Measurements from ENCODE around the gene ATPAF1. TPM values are rescaled to one million over a fixed set of nuclear protein-coding genes. Genes with fewer than 3 reads are reported as not detected.
A peak's percentile ranks its signal among the peaks of the same experiment; 100 is the strongest.

Gene ATPAF1
- total and polyA plus RNA-seq, 3 donors from 2014 or later: 76.7 to 98.9 (median 85.9) TPM

DNA sequence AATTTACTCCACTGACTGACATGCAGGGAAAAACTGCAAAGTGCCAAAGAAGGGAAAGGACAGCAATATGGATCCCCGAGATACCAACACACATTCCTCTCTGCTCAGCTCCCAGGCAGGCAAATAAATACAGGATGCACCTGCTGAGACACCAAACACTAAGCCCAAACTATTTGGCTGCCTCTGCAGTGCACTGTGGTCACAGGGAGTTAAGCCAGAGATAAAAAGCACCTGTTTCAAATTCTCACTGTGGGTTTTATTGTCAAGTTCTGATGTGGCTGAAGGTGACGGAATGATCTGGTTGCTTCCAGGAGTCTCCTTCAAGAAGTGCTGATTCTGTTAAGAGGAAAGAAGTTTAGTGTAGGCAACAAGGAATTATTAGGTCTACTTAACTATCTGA, 21.2 kb upstream of the ATPAF1 start:
- Histone ChIP-seq H3K27me3 (no peaks in the 10 kb centered on the region), H3K9me3 (no peaks in the 10 kb centered on the region), H3K36me3 (ENCODE audit: low read depth, missing control alignments) (no peaks in the 10 kb centered on the region), H3K4me3 (no peak overlapping the region), H3K4me1 (peaks cover 21% of the 10 kb centered on the region), H3K27ac (no peak overlapping the region)
- intact Hi-C loops (cut with DNase I; ENCODE audit: low total_unique reads): no loop called here
- no peak for TF ChIP-seq POLR2A (IDR thresholded peaks at IDR 0.05)
- TF ChIP-seq, protein P1, sequence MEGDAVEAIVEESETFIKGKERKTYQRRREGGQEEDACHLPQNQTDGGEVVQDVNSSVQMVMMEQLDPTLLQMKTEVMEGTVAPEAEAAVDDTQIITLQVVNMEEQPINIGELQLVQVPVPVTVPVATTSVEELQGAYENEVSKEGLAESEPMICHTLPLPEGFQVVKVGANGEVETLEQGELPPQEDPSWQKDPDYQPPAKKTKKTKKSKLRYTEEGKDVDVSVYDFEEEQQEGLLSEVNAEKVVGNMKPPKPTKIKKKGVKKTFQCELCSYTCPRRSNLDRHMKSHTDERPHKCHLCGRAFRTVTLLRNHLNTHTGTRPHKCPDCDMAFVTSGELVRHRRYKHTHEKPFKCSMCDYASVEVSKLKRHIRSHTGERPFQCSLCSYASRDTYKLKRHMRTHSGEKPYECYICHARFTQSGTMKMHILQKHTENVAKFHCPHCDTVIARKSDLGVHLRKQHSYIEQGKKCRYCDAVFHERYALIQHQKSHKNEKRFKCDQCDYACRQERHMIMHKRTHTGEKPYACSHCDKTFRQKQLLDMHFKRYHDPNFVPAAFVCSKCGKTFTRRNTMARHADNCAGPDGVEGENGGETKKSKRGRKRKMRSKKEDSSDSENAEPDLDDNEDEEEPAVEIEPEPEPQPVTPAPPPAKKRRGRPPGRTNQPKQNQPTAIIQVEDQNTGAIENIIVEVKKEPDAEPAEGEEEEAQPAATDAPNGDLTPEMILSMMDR (IDR thresholded peaks at IDR 0.05): no peak
- no peak for DNase-seq
- WGBS, 2 donors: 69 to 75% methylated on average over 2 of the region's 2 CpGs

DNA sequence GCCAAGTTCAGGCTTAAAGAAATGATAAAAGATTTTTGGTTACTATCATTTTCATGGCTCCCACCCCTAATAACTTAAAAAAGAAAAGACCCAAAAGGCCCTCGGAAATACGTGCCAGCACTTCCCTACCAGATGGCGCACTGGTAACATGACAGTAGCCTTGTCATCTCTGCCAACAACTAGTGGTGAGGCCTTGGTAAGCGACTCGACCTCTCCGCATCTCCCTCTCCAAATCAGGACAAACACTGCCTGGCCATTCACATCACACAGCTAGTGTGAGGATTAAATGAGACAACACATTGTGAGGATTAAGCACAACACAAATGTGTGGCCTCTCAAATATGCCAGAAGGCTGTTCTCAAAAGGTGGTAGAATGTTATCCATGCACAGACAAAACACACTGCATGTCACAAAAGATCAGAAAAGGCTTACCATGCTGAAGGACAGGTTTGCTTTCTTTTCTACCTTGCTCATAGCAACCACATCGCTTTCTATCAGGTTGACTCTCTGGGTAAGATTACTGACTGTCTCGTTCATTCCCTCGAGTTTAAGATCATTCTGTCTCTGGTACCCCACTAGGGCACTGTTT, 19.9 kb upstream of the ATPAF1 start:
- Histone ChIP-seq H3K27me3 (no peaks in the 10 kb centered on the region), H3K36me3 (ENCODE audit: low read depth, missing control alignments) (no peaks in the 10 kb centered on the region), H3K9me3 (no peaks in the 10 kb centered on the region), H3K4me1 (peaks cover 16% of the 10 kb centered on the region), H3K27ac (no peak overlapping the region), H3K4me3 (no peak overlapping the region)
- intact Hi-C loops (cut with DNase I; ENCODE audit: low total_unique reads): no loop called here
- TF ChIP-seq POLR2A (IDR thresholded peaks at IDR 0.05): no peak
- TF ChIP-seq, protein P1 (IDR thresholded peaks at IDR 0.05): no peak
- no peak for DNase-seq
- WGBS, 2 donors: 84 to 86% methylated on average over 9 of the region's 9 CpGs

DNA sequence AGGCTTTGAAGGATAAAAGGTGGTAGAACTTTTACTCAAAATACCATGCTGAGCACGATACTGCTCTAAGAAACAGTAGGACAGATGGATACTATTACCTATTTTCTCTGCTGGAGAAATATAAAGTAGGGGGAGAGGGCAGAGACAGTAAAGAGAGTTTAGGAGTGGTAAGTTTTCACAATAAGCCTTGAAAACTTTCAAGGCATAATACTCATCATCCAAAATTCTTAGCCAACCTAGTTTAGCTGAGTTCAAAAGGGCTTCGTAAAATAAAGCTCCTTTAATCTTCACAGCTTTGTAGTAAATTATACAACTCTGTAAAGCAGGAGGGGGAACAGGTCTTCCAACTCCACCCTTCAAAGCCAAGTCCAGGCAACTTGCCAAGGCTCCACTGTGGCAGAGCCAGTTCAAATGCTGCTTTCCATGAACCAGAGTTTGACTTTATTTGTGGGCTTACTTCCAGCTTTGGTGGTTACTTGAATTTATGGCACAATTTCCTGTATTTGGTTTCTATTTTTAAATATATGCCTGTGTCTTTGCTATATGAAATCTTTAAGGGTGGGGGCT, 19.0 kb upstream of the ATPAF1 start:
- 73 to 77% methylated on average over 2 of the region's 2 CpGs for WGBS, 2 donors
- TF ChIP-seq, protein P1 (IDR thresholded peaks at IDR 0.05): no peak
- TF ChIP-seq POLR2A (IDR thresholded peaks at IDR 0.05): no peak
- H3K4me3 ChIP-seq: no peak overlapping the region
- peak; percentile 46 for DNase-seq
- no peaks in the 10 kb centered on the region for H3K9me3 ChIP-seq
- intact Hi-C loops (cut with DNase I; ENCODE audit: low total_unique reads): no loop called here
- no peaks in the 10 kb centered on the region for H3K27me3 ChIP-seq
- peaks cover 10% of the 10 kb centered on the region for H3K4me1 ChIP-seq
- H3K27ac ChIP-seq: no peak overlapping the region
- H3K36me3 ChIP-seq (ENCODE audit: low read depth, missing control alignments): no peaks in the 10 kb centered on the region

DNA sequence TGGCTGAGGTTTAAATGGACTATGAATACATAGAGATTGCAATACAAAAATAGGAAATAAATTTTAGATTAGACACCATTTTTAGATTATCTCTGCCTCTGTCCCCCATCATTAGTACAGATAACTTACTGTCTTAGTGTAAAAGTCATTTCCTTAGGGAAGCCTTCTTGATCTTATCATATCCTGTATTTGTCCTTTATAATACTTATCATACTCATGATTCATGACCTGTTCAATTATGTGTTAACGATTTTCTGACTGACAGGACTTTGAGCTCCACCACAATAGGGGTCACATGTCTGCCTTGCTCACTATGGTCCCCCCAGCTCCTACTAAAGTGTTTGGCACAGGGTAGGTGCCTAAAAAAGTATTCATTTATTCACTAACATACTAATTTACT, 18.1 kb upstream of the ATPAF1 start:
- no peak for DNase-seq
- no peak overlapping the region for H3K4me3 ChIP-seq
- no peak overlapping the region for H3K27ac ChIP-seq
- H3K4me1 ChIP-seq: peaks cover 6% of the 10 kb centered on the region
- WGBS, 2 donors: 67 to 79% methylated on average over 1 of the region's 1 CpG
- no peaks in the 10 kb centered on the region for H3K9me3 ChIP-seq
- no peaks in the 10 kb centered on the region for H3K36me3 ChIP-seq (ENCODE audit: low read depth, missing control alignments)
- no peaks in the 10 kb centered on the region for H3K27me3 ChIP-seq
- intact Hi-C loops (cut with DNase I; ENCODE audit: low total_unique reads): no loop called here
- TF ChIP-seq POLR2A (IDR thresholded peaks at IDR 0.05): no peak
- TF ChIP-seq, protein P1 (IDR thresholded peaks at IDR 0.05): no peak

DNA sequence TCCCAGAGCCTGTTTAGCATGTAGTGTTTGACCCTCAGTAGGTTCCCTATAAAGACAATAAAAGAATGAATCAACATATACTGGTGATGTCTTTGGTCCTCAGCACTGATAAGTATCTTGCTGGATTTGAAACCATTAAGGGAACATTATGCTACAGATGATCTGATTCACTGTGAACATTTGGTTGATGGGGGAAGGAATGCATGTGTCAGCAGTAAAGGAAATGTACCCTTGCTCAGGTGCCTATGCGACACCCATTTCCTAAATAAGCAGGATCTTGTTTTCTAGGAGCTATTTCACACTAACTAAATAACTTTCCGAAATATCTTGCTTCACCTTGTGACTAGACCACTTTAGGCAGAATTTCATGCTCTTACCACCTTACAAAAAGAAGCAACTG, 16.5 kb upstream of the ATPAF1 start:
- intact Hi-C loops (cut with DNase I; ENCODE audit: low total_unique reads): no loop called here
- WGBS, 2 donors: 94 to 95% methylated on average over 2 of the region's 2 CpGs
- Histone ChIP-seq H3K4me3 (no peak overlapping the region), H3K36me3 (ENCODE audit: low read depth, missing control alignments) (no peaks in the 10 kb centered on the region), H3K27me3 (no peaks in the 10 kb centered on the region), H3K4me1 (peaks cover 5% of the 10 kb centered on the region), H3K27ac (no peak overlapping the region), H3K9me3 (no peaks in the 10 kb centered on the region)
- DNase-seq: no peak
- TF ChIP-seq POLR2A (IDR thresholded peaks at IDR 0.05): no peak
- TF ChIP-seq, protein P1 (IDR thresholded peaks at IDR 0.05): no peak

All from testis (tissue), 3 donors.